Measurements from ENCODE around the gene PTN. TPM values are rescaled to one million over a fixed set of nuclear protein-coding genes. Genes with fewer than 3 reads are reported as not detected.

Gene PTN
- total RNA-seq, 1 donor from 2014 or later, result 15.8 TPM

DNA sequence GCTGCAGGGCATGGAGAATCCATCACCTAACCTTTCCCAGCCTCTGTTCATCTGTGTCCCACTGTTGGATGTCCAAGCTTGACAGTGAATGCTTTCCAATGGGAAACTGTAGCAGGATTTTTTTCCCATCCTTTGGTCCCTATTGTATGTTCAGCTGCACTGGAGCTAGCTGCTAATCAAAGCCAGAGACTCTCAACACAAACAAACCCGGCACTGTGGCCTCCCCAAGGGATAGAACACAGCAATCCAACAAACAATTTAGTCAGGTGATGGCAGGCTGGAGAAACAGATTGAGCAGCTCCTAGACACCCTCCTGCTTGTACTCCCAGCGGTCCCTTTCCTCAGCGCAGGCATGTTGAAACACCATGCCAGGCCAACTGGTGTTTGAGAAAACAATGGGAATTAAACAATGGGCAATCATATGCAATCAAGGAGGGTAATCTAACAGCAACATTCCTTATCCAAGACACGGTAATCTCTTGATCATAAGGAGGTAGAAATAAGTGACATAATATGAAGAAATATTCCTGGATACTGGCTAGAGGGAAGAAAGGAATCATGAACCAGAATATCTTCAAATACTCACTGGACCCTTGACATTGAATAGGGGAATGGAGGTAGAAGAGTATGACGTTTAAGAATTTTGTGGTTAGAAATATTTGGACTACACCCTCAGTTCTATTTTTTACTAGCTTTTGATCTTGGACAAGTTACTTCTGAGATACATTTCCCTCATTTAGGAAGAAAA, 15.0 kb downstream of the PTN start:
- intact Hi-C loops (cut with DNase I), result no loop called here
- DNase-seq (ENCODE audit: low spot score), result no peak

DNA sequence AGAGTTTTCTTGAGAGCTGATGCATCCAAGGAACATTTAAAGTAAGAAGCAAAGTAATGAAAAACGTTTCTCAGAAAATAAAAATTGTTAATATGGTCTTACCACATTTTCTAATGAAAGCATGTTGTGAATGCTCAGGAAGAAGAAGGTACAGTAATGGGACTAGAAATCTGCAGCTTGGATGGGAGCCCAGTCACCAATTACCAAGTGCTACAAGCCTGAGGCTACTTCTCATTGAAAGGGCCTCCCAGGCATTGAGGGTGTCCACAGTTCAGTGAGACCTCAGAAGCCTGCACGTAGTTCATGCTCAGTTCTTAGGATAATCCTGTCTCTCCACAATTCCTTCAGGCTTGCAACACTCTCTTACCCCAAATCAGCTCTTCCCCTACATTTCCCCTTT, 17.6 kb downstream of the PTN start:
- no peak for DNase-seq (ENCODE audit: low spot score)

DNA sequence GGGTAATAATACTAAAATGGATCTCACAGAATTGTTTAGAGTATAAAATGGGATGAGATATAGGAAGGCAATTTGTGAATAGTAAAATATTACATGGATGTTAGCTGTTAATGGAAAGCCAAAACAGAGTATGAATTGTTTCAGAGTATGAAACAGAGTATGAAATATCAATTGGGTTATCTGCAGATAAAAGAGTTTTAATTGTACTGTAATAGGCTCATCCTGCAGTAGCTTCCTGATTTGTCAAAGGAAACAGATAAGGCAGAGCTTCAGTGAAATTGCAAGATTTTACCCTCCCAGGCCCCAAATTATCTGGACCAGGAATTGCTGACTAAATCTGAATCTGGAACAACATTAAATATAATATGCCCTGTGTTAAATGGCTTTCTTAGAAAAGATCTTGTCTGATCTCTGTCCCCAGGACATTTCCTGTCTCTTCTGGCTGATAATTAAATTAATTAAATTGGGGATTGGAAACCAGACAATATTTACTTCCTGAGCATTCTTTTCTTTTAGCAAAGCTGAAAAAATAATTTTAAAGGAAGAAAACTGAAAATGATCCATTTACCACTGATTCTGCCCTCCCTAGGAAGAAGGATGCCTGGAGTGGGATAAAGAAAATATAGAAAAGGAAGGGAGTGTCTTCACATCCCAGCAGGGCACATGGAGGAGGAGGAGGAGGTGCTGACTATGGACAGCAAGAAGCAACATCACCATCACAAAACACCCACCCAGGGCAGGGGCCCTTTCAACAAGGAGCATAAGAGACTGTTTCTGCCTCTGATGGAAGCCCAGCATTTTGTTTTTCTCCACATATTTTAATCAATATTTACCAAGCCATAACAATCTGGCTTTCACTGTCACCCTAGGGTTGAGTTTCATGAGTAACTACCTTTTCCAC, 18.5 kb downstream of the PTN start:
- intact Hi-C loops (cut with DNase I), result no loop called here
- DNase-seq (ENCODE audit: low spot score), result no peak

More for the DNA sequence above, 17.6 kb downstream of the PTN start:
- intact Hi-C loops (cut with DNase I), result no loop called here

DNA sequence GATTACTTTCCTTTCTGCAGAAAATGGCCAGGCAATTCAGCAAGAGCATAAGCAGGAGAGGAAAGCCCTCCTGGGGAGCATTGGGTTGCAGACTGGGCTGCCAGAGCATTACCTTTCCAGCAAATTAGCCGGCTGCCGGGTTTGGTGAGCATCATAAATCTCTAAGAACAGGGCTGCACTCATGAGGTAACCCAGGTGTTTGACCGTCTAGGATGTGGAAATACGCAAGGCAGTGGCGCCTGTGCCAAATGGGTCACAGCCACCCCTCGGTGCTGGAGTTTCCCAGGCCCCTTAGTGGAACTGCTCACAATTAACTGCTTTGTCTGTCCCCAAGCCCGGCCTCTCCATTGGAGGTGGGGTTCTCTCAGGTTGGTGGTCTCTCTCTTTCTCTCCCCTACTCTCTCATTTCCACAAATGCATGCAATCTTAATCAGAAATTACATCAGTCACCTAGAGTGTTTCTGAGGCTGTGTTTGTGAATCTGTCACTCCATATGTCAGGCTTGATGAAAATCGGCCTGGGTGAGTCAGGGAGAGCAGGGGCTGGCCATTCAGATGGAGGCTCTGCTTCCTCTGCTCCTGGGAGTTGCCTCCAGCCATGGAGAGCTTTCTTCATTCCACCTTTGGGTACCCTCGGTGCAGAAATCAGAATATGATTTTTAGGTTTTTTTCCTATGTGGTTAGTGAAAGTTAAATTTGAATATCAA, 26.7 kb downstream of the PTN start:
- DNase-seq (ENCODE audit: low spot score), result no peak
- intact Hi-C loops (cut with DNase I), result no loop called here

DNA sequence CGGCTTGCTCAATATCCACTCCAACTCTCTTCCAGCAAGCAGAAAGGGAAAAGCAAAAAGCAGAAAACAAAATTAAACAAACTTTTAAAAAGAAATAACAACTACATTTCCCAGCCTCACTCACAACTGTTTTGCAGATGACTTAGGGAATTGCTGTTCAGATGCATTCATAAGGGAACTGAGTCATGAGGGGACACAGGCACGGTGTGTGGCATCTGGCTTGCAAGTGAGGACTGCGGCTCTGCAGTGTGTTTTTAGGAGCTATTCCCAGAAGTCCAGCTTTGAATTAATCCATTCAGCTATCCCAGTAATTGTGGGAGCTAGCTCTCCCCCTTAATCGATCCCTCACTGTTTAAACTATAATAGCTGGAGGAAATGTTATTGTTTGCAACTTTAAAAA, 30.3 kb downstream of the PTN start:
- intact Hi-C loops (cut with DNase I), result no loop called here
- no peak for DNase-seq (ENCODE audit: low spot score)

DNA sequence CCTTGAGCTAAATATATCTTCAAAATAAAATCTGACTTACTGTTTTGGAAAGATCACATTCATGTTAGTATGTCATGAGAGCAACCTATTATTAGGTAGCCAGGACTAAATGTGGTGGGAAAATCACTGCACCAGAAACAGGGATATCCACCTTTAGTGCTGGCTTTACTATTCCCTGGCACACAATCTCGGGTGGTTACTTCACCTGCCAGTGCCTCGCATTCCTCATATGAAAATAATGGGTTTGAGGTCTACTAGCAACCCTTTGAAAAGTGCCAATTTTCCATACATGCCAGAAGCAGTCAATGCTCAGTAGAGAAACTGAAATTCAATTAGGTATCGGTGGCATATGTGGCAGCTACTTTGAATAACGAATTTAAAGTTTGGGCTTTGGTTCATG, 36.8 kb downstream of the PTN start:
- intact Hi-C loops (cut with DNase I), result no loop called here
- no peak for DNase-seq (ENCODE audit: low spot score)

DNA sequence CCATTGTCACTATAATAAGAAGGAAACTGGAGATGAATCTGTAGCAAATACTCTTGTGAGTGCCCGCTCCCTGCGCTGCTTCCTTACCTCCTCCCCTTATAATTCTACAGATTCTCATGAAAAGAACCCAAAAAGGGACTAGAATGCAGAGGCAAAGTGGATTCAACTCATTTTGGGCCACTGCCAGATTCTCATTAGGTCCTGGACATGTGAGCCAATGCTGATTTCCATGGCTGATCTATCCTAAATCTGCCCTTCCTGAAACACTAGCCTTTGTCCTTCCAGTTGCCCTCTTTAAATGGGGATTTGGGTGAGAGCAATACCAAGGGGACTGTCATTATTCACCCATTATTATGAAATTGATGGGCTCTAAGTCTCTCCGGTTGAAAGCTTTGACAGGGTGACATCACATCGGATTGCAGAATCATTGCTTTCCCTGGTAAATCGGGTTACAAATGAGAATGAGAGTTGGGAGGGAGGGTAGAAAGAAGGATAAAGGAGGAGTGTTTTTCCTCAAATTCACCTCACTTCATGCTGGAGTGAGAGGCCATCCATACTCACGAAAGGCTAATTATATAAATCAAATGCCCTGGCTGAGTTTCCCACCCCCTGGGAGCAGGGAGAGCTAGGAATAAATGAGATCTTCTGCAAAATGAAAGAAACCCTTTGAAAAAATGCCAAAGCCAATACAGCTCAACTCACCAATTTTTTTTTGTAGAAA, 37.5 kb downstream of the PTN start:
- no peak for DNase-seq (ENCODE audit: low spot score)
- intact Hi-C loops (cut with DNase I), result no loop called here

DNA sequence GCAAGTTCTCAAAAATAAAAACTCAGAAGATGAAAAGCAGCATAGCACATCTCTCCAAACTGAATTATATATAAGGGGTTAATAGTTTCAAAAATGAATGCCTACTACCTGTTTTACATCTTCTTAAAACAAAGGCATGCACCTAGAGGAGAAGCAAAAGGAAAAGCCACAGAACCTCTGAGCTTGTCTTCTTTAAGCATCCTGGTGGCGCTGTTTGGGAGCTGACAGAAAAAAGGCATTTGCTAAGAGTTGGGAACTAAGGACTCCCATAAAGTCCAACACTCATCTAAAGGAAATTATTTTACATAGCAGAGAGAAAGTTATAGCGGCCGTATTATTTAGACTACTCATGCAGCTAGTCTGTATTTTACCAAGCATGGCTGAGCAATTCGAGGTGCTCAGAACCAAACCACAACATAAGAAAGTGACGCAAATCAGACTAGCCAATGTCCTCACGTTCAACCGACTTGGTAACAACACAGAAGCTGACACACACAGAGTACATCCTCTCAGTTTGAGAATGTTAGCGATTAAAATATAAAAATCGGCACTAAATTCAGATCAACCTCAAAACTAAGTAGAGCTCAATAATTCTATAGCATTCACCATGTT, 38.8 kb downstream of the PTN start:
- intact Hi-C loops (cut with DNase I), result no loop called here
- no peak for DNase-seq (ENCODE audit: low spot score)

DNA sequence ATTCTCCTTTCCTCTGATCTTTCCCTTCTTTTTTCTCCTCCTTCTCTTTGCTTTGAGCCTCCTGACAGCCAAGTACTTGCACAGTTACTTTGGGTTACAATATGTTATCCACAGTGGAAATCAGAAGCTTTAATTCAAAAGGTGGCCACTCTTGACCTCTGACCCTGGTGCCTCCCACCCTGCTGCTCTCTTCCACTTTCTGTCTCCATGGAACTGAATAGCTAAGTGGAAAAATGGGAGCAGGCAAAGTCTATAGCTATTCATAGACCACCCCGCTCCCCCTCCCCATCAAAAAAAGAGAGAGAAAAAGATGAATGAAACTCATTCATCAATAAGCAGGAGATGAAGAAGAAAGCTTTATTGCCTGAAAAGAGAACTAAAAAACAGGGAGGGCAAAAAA, 39.4 kb downstream of the PTN start:
- DNase-seq (ENCODE audit: low spot score), result no peak
- intact Hi-C loops (cut with DNase I), result no loop called here

DNA sequence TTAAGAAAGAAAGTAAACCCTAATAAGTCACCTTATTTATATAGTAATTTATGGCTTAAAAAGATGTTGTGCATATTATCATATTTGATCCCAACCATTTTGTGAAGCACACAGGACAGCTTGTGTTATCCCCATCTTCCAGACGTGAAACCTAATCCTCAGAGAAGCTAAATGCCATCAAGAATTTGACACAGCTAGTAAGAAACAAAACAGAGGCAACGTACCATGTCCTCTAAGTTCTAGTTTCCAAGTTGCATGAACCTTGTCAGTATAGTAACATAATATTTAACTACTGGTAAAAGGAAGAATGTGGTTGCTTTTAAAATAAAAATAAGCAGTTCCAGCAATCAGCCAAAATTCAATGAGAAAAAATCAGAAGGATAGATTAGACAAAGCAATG, 41.5 kb downstream of the PTN start:
- intact Hi-C loops (cut with DNase I), result no loop called here
- DNase-seq (ENCODE audit: low spot score), result no peak

DNA sequence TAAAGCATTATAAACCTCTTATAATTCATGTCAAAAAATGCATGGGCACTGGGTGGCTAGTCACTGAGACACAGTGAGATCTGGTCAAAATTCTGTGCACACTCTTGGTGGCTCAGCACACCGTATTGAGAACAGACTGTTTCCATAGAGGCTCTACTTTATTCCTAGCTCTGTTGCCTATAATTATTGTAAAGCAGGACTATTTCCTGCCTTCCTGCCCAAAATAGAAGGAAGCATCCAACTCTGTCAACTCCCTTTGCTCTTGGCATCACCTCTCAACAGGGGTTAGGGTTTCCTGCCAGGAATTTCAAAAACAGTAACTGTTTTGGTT, 45.1 kb downstream of the PTN start:
- DNase-seq (ENCODE audit: low spot score), result no peak
- intact Hi-C loops (cut with DNase I), result no loop called here

DNA sequence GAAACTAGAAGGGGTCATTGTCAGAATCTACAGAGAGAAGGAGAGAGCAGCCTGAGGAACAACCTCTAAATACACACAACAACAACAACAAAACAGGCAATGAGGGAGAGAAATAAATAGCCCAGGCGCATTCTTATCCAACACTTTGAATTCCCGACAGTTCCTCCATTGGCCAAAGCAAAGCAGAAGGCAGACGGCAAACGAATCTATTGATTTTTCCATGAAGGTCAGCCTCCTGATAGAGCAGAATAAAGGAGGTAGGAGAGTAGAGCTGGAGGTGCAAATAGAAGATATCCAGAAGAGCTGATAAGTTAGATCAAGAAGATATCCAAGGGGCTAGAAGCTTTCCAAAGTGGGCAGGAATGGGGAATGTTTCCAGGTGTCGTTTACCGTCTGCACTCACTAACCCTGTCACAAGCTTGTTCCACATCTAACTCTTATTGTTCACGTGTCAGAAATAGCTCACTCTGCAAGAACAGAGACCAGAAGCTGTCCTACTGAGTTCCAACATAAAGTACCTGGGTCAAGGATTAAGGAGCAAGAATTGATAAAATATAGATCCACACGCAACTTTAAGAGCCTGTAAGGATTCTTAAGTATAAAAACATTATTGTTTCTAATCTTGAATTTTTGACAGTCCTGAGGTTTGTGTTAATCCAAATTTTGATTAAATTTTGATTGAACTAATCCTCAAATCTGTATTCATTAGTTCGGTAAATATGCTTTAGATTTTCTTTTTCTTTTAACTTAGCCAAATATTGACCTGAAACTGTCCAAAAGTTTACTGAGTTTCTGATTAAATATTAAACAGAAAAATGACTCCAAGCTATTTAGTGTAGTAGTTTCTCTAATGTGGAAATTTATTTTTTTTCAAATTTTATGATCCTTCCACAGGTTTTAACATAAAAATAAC, 45.7 kb downstream of the PTN start:
- intact Hi-C loops (cut with DNase I), result no loop called here
- no peak for DNase-seq (ENCODE audit: low spot score)

DNA sequence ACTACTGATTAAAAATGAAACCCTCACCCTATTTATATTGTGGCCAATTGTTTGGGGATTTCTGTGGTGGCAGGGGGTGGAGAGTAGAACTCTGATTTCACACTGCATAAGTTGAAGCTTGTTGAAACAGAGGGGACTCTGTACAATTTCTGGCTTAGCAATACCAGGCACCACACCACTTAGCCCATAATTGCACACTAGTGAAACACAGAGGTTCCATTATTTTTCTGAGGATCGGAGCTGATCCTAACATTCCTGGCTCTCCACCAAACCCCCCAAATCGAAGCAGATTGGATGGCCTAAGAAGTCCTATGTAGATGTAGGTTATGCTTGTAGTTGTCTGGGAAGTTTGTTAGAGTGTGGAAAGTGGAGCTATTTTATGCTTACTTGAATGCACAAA, 47.0 kb downstream of the PTN start:
- DNase-seq (ENCODE audit: low spot score), result no peak
- intact Hi-C loops (cut with DNase I), result no loop called here

DNA sequence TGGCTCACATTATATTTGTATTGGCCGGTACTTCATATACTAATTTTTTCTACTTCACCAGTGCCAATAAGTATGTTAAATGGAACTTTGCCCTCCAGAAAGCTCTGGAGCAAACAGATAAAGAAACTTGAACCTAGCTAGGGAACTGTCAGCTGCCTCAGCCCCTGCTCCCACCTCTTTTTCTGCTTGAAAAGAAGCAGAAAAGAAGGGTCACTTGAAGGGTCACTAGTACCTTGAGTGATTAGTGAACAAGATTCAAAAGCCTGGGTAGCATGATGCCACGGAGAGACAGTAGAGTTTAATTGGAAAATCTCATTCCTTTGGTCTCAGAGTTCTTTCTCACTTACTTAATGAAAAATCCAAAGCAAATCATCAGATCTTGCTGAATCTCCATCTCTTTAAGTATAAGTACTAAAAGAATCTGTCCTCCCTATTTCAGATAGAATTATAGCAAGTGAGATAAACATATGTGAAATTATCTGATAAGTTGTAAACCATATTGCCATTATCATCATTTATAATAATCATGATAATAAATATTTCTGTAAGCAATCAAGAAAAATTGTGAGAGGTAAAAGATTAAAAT, 47.7 kb downstream of the PTN start:
- DNase-seq (ENCODE audit: low spot score), result no peak
- intact Hi-C loops (cut with DNase I), result no loop called here

DNA sequence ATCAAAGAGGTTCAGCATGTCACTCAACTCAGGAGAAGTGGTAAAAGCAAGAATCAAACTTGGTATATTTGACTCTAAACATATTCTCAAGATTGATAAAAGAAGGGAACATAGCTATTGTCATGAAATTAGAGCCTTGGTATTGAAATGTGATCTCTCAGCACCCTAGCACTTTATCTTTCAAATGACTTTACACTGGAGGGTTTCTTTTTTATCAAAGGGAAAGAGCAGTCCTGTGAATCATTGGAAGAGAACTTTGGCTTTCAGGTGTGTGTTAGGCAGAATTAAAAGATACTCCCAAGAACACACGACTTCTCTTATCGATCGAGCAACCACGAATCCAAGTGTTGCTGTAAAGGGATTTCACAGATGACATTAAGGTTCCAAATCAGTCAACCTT, 54.4 kb downstream of the PTN start:
- intact Hi-C loops (cut with DNase I), result no loop called here
- no peak for DNase-seq (ENCODE audit: low spot score)

DNA sequence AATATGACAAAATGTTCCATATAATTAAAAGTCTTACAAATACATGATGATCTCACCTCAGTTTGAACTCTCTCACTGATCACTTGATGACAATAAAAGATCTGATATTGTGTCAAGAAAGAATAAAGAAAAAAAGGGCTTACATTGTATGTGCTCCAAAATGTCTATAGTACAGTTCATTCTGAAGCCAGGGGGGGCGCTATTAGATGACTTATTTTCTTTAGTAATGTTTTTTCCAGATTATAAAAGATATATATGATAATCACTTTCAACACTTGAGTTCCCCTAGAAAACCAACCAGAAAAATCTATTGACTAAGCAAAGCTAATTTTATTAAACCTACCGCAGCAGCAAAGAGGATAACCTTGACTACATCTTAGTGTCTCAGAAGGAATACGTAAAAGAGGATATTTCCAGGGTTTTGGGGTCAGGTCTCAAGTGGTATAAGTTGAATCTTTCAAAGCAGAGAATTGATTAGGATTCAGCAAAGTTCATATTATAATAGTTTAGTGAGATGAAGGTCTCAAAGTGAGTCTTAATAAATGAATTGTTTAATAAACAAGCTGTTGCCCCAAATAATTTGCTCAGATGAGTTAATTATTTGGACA, 55.8 kb downstream of the PTN start:
- intact Hi-C loops (cut with DNase I), result no loop called here
- DNase-seq (ENCODE audit: low spot score), result no peak

DNA sequence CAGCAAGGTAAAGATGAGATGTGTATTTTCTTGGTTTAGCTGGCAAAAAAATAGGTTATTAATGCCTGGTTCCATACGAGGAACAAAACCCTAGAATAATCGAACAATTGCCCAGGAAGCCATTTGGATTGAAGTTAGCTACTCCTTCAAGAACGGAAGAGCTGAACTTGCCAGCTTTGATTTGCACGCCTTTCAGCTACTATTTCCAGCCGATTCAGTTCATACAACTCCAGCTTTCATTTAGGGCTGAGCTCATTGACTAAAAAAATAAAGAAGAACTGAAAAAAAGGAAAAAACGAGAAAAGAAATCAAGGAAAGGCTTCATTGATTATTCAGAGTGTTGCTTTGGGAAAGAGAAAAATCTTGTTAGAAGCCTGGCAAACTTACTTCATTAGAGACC, 60.4 kb downstream of the PTN start:
- intact Hi-C loops (cut with DNase I), result no loop called here
- no peak for DNase-seq (ENCODE audit: low spot score)

DNA sequence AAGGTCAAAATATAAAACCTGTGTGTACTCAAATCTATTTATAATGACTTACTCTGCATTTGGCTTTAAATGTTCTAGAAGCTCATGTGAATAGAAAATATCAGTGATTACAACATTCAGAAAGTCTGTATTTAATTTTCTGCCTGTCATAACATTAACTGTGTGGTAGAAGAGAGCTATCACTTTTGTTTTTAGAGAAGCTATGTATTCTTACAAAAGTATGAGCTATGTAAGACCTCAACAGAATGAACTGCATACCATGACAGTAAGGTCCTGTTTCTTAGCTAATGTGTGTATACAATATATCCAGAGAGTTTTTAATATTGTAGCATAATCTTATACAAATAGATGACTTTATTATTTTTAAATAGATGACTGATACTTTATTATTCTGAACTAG, 61.5 kb downstream of the PTN start:
- no peak for DNase-seq (ENCODE audit: low spot score)
- intact Hi-C loops (cut with DNase I), result no loop called here

Measured in cardiac septum (tissue), 1 donor.